GM12891 (cell line): ENCODE measurements around the gene RERE.

Experiments used
- POLR2A ChIP-seq: IDR thresholded peaks from 2 replicates; pipeline ENCODE4 v1.6.1; 2011; ENCODE audit warnings: low read depth, low read length, control low read depth
- POLR2AphosphoS5 ChIP-seq: IDR thresholded peaks from 2 replicates; pipeline ENCODE4 v1.6.1; 2011; ENCODE audit warnings: low read depth, low read length, control low read depth
- TAF1 ChIP-seq: IDR thresholded peaks from 2 replicates; pipeline ENCODE4 v1.6.1; 2011; ENCODE audit warnings: low read depth, low read length, control low read depth

DNA sequence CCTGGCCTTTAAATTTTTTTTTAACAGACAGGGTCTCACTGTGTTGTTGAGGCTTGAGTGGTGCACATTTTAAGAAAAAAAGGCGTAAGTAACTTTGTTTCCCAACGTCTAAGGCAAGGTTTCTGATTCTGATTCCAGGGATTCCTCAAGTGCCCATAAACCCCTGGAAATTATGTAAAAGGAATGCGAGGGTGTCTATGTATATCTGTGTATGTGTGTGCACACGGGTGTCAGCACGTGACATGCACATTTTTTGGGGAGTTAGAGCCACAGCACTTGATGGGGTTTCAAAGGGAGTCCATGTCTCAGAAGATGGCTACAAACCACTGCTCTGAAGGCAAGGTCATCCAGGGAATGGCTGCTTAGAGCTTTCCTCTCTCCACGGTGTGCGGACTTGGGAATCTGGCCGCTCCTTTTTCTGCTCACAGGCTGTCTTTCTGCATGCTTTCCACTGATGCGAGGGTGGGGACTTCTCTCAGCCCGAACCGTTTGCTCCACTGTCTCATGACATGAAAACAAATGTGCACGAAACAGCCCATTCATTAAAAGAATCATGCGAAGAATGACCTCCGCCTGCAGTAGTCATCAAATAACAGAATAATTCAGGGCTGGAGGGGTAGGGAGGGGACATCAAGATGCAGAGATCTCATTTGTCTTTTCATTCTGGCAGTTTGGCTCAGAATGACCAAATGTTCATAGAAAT is 18.7 kb upstream of the RERE start:
- no peak for TF ChIP-seq POLR2A
- no peak for TF ChIP-seq TAF1
- no peak for TF ChIP-seq POLR2AphosphoS5
